IPS DF 19.7 (cell line): ENCODE measurements around the gene PHF12.

ENCODE experiments used
- DNase-seq: peaks from one replicate; pipeline ENCODE4 v3.0.0-alpha.2; 2013; ENCODE audit warnings: low read depth, low spot score

PHF12 gene

DNA sequence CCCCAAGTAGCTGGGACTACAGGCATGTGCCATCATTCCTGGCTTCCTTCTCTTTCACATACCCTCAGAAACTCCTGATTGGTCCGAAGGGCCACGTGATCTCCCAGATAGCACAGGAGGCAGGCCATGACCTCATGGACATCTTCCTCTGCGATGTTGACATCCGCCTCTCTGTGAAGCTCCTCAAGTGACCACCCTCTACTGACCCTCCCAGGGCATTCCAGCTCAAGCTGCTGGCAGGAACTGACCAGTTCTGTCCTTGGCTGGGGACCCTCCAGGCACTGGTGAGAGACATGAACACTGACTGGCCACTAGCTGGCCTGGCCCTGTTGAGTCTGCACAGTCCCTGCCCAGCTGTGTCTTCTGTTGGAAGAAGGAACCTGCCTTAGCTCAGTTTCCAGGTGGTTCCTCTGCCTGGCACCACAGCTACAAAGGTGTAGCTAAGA, 90.9 kb downstream of the PHF12 start:
- DNase-seq, result no peak

DNA sequence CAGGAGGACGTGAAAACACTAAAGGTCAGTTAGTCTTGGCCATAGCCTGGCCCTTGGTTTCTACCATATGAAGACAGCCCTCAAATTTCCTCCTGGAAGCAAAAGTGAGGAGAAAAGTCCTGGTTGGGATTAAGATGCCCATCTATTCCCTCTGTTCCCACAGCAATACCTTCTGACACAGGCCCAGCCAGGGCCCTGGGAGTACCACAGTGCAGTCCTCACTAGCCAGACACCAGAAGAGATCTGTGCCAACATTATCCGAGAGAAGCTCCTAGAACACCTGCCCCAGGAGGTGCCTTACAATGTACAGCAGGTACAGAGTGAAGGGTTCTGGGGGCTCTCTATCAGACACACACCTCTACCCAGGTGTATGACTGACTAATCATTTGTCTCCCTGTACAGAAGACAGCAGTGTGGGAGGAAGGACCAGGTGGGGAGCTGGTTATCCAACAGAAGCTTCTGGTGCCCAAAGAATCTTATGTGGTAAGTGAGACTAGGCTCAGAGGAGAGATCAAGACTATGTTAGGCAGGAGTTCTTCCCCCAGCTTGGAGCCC, 92.4 kb downstream of the PHF12 start:
- no peak for DNase-seq

DNA sequence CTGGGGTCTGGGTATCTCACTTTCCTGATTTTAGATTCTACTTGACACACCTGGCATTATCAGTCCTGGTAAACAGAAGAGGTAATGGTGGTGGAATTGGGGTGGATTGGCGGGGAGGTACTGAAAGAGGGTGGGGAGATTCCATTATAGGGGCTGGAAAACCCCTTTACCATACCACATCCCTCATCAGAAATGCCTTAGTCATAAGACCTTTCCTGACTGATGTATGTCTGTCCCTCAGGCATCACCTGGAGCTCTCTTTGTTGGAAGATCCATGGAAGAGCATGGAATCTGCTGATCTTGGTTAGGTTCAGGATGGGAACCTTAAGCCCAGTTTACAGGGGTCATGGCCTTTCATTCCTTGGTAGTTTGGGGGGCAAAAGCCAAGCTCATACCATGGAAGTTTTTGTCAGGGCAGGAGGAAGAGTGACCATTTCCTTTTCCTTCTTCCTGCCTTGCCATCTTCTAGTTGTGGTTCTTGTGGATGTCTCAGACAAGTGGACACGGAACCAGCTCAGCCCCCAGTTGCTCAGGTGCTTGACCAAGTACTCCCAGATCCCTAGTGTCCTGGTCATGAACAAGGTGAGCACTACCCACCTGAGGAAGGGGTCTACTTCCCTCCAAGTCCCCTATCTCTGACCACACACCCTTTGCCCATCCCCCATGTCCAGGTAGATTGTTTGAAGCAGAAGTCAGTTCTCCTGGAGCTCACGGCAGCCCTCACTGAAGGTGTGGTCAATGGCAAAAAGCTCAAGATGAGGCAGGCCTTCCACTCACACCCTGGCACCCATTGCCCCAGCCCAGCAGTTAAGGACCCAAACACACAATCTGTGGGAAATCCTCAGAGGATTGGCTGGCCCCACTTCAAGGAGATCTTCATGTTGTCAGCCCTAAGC, 93.2 kb downstream of the PHF12 start:
- DNase-seq, result no peak

DNA sequence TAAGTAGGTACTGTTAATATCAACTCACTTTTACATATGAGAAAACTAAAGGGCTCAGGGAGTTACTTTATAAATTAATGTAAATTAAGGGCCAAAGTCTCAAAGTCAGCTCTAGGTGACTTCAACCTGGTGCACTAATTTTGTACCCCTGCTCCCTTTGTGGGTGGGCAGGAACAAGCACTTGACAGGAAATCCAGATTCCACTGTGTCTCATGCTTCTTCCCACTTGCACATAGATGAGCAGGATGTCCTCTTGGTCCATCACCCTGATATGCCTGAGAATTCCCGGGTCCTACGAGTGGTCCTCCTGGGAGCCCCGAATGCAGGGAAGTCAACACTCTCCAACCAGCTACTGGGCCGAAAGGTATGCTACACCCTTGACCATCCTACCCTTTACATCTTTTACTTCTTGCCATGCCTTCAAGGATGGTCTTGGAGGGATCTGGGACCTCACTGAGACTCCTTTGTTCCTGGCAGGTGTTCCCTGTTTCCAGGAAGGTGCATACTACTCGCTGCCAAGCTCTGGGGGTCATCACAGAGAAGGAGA, 95.2 kb downstream of the PHF12 start:
- no peak for DNase-seq

DNA sequence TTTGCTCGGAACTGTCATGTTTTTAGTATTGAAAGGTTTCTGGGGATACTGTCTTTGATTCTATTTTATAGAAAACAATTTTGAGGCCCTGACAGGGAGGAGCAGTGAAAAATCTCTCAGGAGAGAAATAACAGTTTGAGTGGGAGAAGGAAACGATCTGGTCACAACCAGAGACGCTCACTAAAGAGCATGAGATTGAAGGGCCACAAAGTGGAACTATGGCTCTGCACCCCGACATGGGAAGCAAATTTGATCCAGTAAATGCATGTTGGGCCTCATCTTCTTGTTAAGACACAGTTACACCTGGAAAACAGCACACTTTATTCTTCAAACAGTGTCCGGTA, 96.0 kb downstream of the PHF12 start:
- DNase-seq, result no peak
